ENCODE data around the gene EXOSC5.

DNA sequence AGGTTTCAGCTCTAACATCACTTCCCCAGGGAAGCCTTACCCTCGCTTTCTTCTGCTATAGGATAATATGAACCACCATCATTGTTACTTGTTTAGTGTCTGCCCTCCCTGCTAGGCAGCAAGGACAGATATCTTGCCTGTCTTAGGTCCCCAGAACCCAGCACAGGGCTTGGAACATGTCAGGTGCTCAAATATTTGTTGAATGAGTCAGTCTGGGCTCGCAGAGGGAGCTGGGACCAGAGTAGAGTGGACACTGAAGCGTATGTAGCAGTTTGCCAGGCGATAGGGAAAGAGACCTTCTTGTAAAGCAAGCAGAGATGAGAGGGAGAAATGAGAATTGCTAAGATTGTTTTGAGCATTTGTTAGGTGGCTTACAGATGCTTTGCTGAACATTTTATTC is 12.1 kb upstream of the EXOSC5 start:
- TF ChIP-seq, protein P1, sequence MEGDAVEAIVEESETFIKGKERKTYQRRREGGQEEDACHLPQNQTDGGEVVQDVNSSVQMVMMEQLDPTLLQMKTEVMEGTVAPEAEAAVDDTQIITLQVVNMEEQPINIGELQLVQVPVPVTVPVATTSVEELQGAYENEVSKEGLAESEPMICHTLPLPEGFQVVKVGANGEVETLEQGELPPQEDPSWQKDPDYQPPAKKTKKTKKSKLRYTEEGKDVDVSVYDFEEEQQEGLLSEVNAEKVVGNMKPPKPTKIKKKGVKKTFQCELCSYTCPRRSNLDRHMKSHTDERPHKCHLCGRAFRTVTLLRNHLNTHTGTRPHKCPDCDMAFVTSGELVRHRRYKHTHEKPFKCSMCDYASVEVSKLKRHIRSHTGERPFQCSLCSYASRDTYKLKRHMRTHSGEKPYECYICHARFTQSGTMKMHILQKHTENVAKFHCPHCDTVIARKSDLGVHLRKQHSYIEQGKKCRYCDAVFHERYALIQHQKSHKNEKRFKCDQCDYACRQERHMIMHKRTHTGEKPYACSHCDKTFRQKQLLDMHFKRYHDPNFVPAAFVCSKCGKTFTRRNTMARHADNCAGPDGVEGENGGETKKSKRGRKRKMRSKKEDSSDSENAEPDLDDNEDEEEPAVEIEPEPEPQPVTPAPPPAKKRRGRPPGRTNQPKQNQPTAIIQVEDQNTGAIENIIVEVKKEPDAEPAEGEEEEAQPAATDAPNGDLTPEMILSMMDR (IDR thresholded peaks at IDR 0.05; ENCODE audit: poor library complexity, severe bottlenecking) = no peak
- TF ChIP-seq EZH2 (IDR thresholded peaks at IDR 0.05; ENCODE audit: borderline replicate concordance, insufficient read depth, low read length, poor library complexity, severe bottlenecking) = no peak
- no peak for TF ChIP-seq POLR2AphosphoS5 (IDR thresholded peaks at IDR 0.05)
- TF ChIP-seq TAF1 (IDR thresholded peaks at IDR 0.05; ENCODE audit: low read depth) = no peak
- TF ChIP-seq EP300 (conservative IDR thresholded peaks at IDR 0.05; ENCODE audit: poor library complexity, severe bottlenecking) = no peak
- TF ChIP-seq MXI1 (conservative IDR thresholded peaks at IDR 0.05; ENCODE audit: poor library complexity, severe bottlenecking) = no peak
- TF ChIP-seq, protein P2, sequence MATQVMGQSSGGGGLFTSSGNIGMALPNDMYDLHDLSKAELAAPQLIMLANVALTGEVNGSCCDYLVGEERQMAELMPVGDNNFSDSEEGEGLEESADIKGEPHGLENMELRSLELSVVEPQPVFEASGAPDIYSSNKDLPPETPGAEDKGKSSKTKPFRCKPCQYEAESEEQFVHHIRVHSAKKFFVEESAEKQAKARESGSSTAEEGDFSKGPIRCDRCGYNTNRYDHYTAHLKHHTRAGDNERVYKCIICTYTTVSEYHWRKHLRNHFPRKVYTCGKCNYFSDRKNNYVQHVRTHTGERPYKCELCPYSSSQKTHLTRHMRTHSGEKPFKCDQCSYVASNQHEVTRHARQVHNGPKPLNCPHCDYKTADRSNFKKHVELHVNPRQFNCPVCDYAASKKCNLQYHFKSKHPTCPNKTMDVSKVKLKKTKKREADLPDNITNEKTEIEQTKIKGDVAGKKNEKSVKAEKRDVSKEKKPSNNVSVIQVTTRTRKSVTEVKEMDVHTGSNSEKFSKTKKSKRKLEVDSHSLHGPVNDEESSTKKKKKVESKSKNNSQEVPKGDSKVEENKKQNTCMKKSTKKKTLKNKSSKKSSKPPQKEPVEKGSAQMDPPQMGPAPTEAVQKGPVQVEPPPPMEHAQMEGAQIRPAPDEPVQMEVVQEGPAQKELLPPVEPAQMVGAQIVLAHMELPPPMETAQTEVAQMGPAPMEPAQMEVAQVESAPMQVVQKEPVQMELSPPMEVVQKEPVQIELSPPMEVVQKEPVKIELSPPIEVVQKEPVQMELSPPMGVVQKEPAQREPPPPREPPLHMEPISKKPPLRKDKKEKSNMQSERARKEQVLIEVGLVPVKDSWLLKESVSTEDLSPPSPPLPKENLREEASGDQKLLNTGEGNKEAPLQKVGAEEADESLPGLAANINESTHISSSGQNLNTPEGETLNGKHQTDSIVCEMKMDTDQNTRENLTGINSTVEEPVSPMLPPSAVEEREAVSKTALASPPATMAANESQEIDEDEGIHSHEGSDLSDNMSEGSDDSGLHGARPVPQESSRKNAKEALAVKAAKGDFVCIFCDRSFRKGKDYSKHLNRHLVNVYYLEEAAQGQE (IDR thresholded peaks at IDR 0.05; ENCODE audit: borderline replicate concordance) = no peak
